Measurements from ENCODE around the gene JADE2.

DNA sequence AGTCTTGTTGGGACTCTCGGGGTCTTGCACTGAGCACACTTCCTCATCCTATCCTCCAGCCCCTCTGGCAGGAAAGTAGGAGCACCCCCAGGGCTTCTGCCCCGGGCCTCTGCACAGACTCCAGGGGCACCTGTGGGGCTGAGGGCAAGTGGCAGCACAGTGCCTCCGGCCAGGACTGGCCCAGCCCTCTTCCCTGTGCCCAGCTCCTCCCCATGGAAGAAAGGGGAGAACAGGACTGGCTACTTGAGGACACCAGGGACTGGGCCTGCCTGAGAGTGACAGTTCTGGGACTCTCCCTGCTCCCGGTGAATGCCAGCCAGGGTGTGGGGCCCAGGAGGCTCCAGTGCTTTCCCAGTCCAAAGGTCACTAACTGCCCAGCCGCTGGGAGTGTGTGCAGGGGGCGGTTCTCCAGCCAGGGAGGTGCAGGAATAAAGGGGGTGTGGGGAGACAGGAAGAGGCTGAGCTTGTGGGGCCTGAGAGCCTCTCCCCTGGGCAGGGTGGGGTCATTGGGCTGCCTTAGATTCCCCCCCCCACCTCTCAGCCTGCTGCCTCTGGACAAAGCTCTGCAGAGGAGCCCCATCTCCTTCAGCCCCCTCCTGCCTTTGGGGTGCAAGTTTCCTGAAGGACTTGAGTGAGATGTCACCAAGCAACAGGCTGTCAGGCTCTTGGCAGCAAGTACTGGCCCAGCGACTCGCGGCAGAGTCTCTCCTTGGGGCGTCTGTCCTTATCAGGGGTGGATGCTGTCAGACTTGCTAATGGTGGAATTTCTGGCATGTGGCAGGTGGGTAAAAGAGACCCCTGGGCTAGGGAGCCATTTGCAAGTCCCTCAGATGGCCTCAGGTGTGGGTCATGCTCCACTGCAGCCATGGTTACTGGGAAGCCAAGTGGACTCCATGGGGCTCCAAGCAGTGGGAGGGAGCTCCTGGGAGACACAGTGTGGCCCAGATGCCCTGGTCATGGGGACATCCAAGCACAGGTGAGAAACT lies 19.1 kb upstream of the JADE2 start:
- TF ChIP-seq ZNF350 (tag by site-specific recombination; IDR thresholded peaks at IDR 0.05) (no peak), ZNF416 (tag by site-specific recombination; IDR thresholded peaks at IDR 0.05) (no peak)
